SHP77 (cell line): Measurements from ENCODE around the gene PIM3.
A peak's percentile ranks its signal among the peaks of the same experiment; 100 is the strongest.

Experiments used
- DNase-seq, 2 experiments: peaks; one replicate each; lab custom pipeline; 2025; lab: John Stamatoyannopoulos, UW

Gene PIM3

DNA sequence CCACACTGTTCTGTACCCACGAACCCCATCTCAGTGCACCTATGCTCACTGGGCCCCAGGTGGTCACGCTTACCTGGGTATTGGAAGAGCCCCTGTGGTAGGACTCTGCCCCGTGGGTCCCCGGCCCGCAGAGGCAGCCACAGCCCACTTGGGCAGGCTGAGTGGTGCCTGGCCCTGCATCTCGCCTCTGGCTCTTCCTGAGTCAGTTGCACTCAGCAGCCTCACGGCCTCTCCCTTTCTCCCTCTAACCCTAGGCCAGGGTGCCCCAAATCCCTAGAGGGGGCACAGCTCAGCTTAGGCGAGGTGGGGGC is 32.4 kb upstream of the PIM3 start:
- no peak for DNase-seq

DNA sequence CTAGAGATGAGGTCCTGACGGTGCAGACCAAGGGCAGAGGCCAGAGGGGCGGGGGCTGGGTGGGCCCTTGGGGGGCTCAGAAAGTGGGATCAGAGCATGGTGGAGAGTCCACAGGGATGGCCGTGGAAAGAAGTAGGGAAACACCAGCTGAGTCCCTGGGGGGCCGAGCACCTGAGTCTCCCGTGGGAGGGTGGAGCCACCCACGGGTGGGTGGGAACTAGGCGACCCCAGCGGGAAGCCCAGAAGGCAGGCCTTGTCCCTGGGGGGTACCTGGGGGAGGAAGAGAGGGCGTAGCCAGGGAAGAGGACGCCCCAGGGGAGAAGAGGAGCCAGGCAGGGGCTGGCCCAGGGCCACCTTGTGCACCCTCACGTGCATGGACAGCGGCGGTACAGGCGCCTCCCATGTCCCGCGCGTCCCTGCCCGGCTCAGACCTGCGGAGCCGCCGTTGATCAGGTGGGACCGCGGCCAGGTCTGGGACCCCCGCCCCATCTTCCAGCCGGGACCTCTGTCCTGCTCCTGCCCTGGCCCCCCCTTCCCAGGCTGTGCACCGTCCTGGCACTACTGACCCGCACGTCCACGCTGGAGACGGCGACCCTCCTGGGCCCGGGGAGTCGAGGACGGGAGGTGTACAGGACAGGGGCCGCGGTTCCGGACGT is 31.9 kb upstream of the PIM3 start:
- no peak for DNase-seq

DNA sequence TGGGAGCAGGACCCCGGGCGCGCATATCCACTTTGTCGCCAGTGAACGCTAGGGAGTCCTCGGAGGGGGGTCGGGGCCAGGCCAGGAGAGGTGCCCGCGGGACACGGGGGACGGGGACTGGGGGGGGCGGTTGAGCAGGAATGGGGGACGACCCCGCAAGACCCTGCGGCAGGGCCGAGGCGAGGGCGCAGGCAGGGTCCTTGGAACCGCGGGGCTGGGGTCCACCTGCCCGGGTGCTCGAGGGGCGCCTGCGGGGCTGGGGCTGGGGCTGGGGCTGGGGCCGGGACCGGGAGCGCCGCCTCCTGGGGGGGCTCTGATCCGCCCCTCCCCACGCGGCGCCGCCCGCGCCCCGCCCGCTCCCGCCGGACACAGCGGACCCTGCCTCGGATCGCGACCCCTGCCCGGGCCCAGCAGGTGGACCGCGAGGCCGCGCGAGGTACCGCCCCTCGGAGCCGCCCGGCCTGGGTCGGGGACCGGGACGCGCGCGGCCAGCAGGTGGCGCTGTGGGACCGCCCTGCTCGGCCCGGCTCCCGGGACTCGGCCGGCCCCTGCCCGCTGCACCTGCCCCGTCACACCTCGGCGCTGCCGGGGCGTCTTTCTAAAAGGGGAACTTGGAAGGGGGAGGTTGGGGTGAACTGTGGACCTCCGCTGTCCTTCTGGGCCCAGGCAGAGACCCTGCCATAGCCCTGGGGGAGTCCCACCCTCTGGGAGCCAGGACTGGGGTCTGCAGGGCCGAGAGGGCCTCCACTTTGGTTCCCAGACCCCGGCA is 31.2 kb upstream of the PIM3 start:
- peak; percentile 40 to 63 for DNase-seq

DNA sequence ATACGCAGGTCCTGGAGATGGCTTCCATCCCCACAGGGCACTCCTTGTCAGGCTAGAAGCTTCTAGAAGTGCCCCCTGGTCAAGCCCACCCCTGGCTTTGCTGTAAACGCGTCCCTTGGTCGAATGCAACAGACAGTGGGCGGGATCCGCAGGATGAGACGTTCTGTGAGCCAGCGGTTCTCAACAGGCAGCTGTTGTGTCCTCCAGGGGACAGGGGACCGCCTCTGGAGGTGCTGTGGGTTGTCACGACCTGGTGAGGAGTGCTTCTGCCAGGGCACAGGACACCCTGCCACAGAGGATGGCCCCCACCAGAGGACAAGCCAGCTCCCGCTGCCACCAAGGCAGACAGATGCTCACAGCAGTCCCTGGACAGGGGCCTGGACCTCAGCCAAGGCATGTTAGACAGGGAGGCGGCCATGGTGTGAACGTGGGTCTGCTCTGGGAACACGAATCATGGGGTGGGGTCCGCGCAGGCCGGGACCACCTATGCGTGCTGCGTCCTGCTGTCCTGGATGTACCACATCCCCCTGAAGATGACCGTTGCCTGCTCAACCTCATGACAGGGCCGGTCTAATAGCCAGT is 30.5 kb upstream of the PIM3 start:
- DNase-seq = no peak

- peak; percentile 81 to 94 for DNase-seq
Measured at GRCh38 chr22:49930596-49931412, 29.8 kb upstream of the PIM3 start.

DNA sequence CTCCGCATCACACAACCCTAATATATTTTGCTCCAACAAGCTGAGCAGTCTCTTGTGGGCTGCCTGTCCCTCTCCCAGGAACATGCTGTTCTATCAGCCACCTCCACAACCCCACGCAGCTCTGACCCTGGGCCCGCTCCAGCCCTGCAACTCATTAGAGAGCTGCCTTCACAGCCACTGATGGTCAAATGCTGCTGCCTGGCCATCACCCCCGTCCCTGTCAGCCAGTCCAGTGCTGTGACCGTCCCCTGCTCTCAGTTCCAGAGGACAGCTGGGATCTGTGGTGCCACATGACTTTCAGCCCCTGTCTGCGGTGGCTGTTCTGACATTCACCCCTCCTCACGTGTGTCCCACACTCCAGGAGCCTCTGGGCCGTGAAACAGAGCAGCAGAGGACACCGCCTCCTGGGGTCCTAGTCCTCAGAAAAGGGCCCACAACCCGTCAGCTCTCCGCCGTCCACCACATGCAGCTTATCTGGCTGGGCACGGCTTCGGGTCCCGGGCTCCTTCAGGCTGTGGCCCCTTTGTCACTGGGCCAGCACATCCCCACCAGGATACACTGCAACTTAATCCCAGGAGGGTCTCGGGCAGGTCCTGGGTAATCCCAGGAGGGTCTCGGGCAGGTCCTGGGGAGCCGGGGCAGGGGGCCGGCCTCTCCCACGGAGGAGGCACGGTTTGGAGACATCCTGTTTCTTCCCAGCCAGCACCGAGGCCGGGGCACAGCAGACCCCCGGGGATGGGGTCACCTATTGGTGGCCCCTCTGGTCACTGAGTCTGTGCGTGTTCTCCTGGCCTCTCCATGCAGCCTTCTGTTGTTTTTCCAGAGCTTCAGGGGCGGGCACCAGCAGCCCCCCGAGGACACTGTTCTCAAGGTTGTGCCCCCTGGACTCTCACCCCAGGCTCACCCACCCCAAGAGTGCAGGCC is 27.1 kb upstream of the PIM3 start:
- DNase-seq = no peak

DNA sequence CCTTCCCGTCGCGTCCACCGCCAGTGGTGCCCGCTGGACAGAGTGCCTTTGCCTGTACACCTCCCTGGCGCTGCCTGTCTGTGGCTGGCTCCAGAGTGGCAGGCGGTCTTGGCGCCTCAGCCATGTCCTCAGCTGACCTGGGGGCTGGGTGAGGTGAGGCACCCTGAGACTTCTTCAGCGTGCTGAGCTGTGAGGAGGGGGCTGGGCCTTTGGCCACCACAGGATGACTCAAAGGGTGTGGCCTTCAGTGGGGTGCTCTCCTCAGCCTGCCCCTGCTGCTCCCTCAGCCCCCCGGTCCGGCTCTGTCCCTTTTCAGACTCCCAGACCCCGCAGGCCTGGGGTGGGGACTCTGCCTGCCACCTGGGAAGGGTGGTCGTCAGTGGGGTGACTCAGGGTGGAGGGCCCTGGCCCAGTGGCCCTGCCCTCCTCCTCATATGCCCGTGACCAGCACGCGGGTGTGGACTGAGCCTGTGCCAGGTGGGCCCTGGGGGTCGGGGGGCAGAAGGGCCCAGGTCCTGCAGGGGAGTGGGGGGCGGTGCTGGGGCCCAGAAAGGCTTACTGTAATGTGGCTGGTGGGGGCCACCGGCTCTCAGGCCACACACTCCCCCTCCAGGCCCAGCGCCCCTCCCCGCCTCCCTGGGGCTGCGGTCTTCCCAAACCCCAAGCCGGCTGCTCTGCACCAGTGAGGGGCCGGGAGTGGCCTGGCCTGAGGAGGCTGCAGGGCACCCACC is 26.2 kb upstream of the PIM3 start:
- DNase-seq = no peak

DNA sequence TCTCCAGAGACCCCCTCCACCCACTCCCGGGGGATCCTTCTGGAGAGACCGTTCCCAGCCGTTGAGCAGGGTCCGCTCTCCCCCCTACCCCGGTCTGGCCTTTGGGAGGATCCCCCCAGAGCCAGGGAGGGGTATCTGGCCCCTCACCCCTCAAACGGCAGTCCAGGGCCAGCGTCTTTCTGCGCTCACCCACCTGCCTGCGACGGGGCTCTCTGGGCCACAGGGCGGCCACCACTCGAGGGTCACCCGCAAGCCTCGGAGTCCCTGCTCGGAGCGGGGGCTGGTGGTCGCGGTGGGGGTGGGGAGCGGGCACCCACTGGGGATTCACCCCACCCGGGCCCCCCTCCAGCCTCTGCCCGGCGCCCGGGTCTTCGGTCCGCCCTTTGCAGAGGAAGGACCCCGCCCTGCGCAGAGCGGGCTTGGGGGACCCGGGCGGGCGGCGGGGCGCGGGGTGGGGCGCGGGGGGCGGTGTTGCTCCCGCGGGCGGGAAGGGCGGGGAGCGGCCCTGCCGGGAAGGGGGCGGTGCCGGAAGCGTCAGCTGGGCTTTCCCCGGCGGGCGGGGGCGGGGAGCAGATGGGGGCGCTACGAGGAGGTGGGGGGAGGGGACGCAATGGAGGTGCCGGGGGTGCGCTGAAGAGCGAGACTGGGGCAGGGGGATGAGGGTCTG is 25.5 kb upstream of the PIM3 start:
- peak in 1 of 2 experiments; percentile 41 for DNase-seq

- DNase-seq = no peak
Measured at GRCh38 chr22:49935561-49935960, 25.0 kb upstream of the PIM3 start.

GRCh38 chr22:49936018-49936972 is 24.3 kb upstream of the PIM3 start:
- peak in 1 of 2 experiments; percentile 54 for DNase-seq

GRCh38 chr22:49936973-49937757 is 23.4 kb upstream of the PIM3 start:
- DNase-seq = peak in 1 of 2 experiments; percentile 46

DNA sequence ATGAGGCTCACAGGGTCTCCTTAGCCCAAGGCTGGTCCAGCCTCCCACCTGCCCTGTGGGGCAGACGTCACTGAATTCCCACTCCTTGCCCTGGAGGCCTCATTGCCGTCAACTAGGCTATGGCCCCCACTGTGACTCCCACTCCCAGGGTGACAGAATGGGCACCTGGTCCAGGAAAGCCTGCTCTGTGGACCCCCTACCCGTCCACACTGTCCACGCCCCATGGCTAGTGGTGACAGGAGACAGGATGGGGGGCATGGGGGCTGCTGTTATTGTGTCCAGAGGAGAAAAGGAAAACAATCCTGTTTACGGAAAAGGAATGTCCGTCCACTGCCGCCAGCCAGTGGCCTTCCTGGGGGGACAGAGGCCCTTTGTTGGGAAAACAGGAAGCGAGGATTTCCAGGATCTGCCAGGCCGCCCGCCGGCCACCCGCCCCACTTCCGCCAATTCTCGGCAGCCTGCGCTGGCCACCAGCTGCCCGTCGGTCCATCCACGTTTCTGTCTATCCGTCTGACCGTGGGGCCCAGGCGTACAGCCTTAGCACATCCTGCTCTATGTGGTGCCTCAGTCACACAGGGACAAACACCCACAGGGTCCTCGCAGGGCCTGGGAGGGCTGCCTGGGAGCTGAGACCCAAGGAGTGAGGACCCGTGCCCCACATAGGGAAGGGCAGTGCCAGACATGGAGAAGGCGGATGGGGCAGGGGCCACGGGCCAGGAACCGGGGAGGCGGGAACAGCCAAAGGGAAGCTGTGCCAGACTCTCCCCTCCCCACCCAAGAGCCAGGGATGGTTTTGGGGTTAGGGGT is 22.6 kb upstream of the PIM3 start:
- DNase-seq = peak in 1 of 2 experiments; percentile 36

DNA sequence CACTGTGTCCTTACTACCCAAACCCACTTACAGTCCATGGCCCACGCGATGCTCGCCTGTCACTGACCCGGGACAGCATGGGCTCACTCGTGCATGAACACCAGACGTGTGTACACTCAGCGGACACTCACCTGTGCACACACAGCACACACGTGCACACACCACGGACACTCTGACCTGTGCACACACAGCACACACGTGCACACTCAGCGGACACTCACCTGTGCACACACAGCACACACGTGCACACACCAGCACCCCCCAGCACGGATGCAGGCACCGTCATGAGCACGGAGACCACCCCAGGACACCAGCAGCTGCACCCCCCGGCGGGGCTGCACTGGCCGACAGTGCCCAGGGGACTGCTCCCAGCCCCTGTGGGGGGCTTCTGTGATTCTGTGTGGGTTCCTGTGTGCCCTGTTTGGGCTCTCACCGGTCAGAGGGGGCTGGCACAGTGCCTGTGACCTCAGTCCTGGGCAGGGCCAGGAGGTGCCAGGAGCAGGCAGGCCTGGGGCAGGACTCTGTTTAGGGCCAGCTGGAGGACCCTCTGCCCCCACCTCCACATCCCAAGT is 21.9 kb upstream of the PIM3 start:
- DNase-seq = no peak

GRCh38 chr22:49941507-49942316 is 18.9 kb upstream of the PIM3 start:
- DNase-seq = no peak

- DNase-seq = no peak
Measured at GRCh38 chr22:49942565-49943404, 17.8 kb upstream of the PIM3 start.
